Adipocyte (in vitro differentiated cells): ENCODE data around the gene WDR83.
"Not testable (repeated sequence)": the region's sequence is repeated elsewhere in the genome, so short reads cannot be mapped to it uniquely, and the experiment has no call there.

Experiments used
- DNase-seq: peaks from one replicate; pipeline ENCODE4 v3.0.0-alpha.2; 2015; ENCODE audit warnings: low read depth
- H3K27me3 ChIP-seq: replicated peaks from 2 replicates; pipeline ENCODE4 v1.7.0; 2013; ENCODE audit warnings: mild to moderate bottlenecking, low read length, moderate library complexity; ENCODE audit not compliant: control insufficient read depth, insufficient read depth
- H3K36me3 ChIP-seq: 2 replicates; pipeline ENCODE4 v1.7.0; 2013; ENCODE audit warnings: low read length, mild to moderate bottlenecking, moderate library complexity; ENCODE audit not compliant: control insufficient read depth, insufficient read depth, severe bottlenecking
- H3K4me1 ChIP-seq: 2 replicates; pipeline ENCODE4 v1.7.0; 2013; ENCODE audit warnings: mild to moderate bottlenecking, low read length, moderate library complexity; ENCODE audit not compliant: control insufficient read depth, insufficient read depth
- H3K4me3 ChIP-seq: 2 replicates; pipeline ENCODE4 v1.7.0; 2013; ENCODE audit warnings: mild to moderate bottlenecking, low read length, moderate library complexity
- H3K9ac ChIP-seq: 2 replicates; pipeline ENCODE4 v1.7.0; 2013; ENCODE audit warnings: mild to moderate bottlenecking, low read length, moderate library complexity
- H3K9me3 ChIP-seq: 2 replicates; pipeline ENCODE4 v1.7.0; 2013; ENCODE audit warnings: mild to moderate bottlenecking, low read length, moderate library complexity; ENCODE audit not compliant: control insufficient read depth

Gene WDR83

GRCh38 chr19:12639901-12640613 is 26.6 kb upstream of the WDR83 start:
- Histone ChIP-seq H3K9me3 (no peaks in the 10 kb centered on the region), H3K36me3 (no peaks in the 10 kb centered on the region), H3K4me3 (peak overlapping the region; percentile 41), H3K27me3 (no peaks in the 10 kb centered on the region), H3K4me1 (peaks cover 5% of the 10 kb centered on the region), H3K9ac (peak overlapping the region; percentile 57)
- peak; percentile 84 for DNase-seq

- H3K4me3 ChIP-seq, result no peak overlapping the region
- no peaks in the 10 kb centered on the region for H3K9me3 ChIP-seq
- no peaks in the 10 kb centered on the region for H3K36me3 ChIP-seq
- no peak overlapping the region for H3K9ac ChIP-seq
- no peaks in the 10 kb centered on the region for H3K27me3 ChIP-seq
- H3K4me1 ChIP-seq, result peaks cover 5% of the 10 kb centered on the region
- no peak for DNase-seq
These were observed 25.2 kb upstream of the WDR83 start for GRCh38 chr19:12641456-12641855.

- no peak for DNase-seq
- no peak overlapping the region for H3K4me3 ChIP-seq
- no peaks in the 10 kb centered on the region for H3K9me3 ChIP-seq
- no peaks in the 10 kb centered on the region for H3K36me3 ChIP-seq
- peaks cover 5% of the 10 kb centered on the region for H3K4me1 ChIP-seq
- H3K9ac ChIP-seq, result no peak overlapping the region
- H3K27me3 ChIP-seq, result no peaks in the 10 kb centered on the region
These were observed 24.1 kb upstream of the WDR83 start for GRCh38 chr19:12642506-12642905.

GRCh38 chr19:12643716-12644115 is 22.9 kb upstream of the WDR83 start:
- not testable (repeated sequence) for H3K27me3 ChIP-seq, H3K9ac ChIP-seq, H3K9me3 ChIP-seq, DNase-seq, H3K36me3 ChIP-seq, H3K4me3 ChIP-seq
- peaks cover 11% of the 10 kb centered on the region for H3K4me1 ChIP-seq

GRCh38 chr19:12646551-12646950 is 20.1 kb upstream of the WDR83 start:
- H3K4me3 ChIP-seq, result no peak overlapping the region
- no peaks in the 10 kb centered on the region for H3K27me3 ChIP-seq
- no peaks in the 10 kb centered on the region for H3K9me3 ChIP-seq
- no peak for DNase-seq
- H3K4me1 ChIP-seq, result peaks cover 6% of the 10 kb centered on the region
- no peak overlapping the region for H3K9ac ChIP-seq
- peaks cover 5% of the 10 kb centered on the region for H3K36me3 ChIP-seq

GRCh38 chr19:12647047-12647446 is 19.6 kb upstream of the WDR83 start:
- H3K36me3 ChIP-seq, result peaks cover 10% of the 10 kb centered on the region
- no peak overlapping the region for H3K4me3 ChIP-seq
- H3K9me3 ChIP-seq, result no peaks in the 10 kb centered on the region
- peaks cover 6% of the 10 kb centered on the region for H3K4me1 ChIP-seq
- DNase-seq, result no peak
- H3K9ac ChIP-seq, result no peak overlapping the region
- H3K27me3 ChIP-seq, result no peaks in the 10 kb centered on the region

- Histone ChIP-seq H3K9ac (no peak overlapping the region), H3K27me3 (no peaks in the 10 kb centered on the region), H3K4me1 (peaks cover 6% of the 10 kb centered on the region), H3K36me3 (peaks cover 12% of the 10 kb centered on the region), H3K4me3 (no peak overlapping the region), H3K9me3 (no peaks in the 10 kb centered on the region)
- DNase-seq, result peak; percentile 69
These were observed 19.0 kb upstream of the WDR83 start for GRCh38 chr19:12647490-12648071.

- no peak overlapping the region for H3K4me3 ChIP-seq
- peaks cover 6% of the 10 kb centered on the region for H3K4me1 ChIP-seq
- no peaks in the 10 kb centered on the region for H3K27me3 ChIP-seq
- peaks cover 12% of the 10 kb centered on the region for H3K36me3 ChIP-seq
- no peak for DNase-seq
- no peaks in the 10 kb centered on the region for H3K9me3 ChIP-seq
- H3K9ac ChIP-seq, result no peak overlapping the region
These were observed 18.5 kb upstream of the WDR83 start for GRCh38 chr19:12648088-12648487.

GRCh38 chr19:12649941-12650340 is 16.7 kb upstream of the WDR83 start:
- DNase-seq, result no peak
- no peak overlapping the region for H3K4me3 ChIP-seq
- peaks cover 6% of the 10 kb centered on the region for H3K4me1 ChIP-seq
- H3K9me3 ChIP-seq, result no peaks in the 10 kb centered on the region
- no peak overlapping the region for H3K9ac ChIP-seq
- H3K27me3 ChIP-seq, result no peaks in the 10 kb centered on the region
- peaks cover 16% of the 10 kb centered on the region for H3K36me3 ChIP-seq

- H3K9me3 ChIP-seq, result no peaks in the 10 kb centered on the region
- DNase-seq, result no peak
- peaks cover 6% of the 10 kb centered on the region for H3K4me1 ChIP-seq
- H3K9ac ChIP-seq, result no peak overlapping the region
- H3K36me3 ChIP-seq, result peaks cover 33% of the 10 kb centered on the region
- H3K27me3 ChIP-seq, result no peaks in the 10 kb centered on the region
- H3K4me3 ChIP-seq, result no peak overlapping the region
These were observed 14.4 kb upstream of the WDR83 start for GRCh38 chr19:12652219-12652618.

GRCh38 chr19:12655546-12655945 is 11.1 kb upstream of the WDR83 start:
- Histone ChIP-seq H3K27me3 (no peaks in the 10 kb centered on the region), H3K4me3 (no peak overlapping the region), H3K4me1 (no peaks in the 10 kb centered on the region), H3K36me3 (peaks cover 52% of the 10 kb centered on the region), H3K9me3 (no peaks in the 10 kb centered on the region), H3K9ac (no peak overlapping the region)
- DNase-seq, result no peak
